ENCODE measurements around the gene RIT1. TPM values are rescaled to one million over a fixed set of nuclear protein-coding genes. Genes with fewer than 3 reads are reported as not detected.
A peak's percentile ranks its signal among the peaks of the same experiment; 100 is the strongest.

Gene RIT1
- total RNA-seq, 4 donors from 2014 or later: 27.1 to 38.5 (median 32.9) TPM

- ATAC-seq (ENCODE audit: low FRiP score) (no peak), DNase-seq (ENCODE audit: low spot score) (no peak)
- no peak for TF ChIP-seq CTCF (IDR thresholded peaks at IDR 0.05)
Observed at GRCh38 chr1:155950829-155951228, 39.7 kb upstream of the RIT1 start.

DNA sequence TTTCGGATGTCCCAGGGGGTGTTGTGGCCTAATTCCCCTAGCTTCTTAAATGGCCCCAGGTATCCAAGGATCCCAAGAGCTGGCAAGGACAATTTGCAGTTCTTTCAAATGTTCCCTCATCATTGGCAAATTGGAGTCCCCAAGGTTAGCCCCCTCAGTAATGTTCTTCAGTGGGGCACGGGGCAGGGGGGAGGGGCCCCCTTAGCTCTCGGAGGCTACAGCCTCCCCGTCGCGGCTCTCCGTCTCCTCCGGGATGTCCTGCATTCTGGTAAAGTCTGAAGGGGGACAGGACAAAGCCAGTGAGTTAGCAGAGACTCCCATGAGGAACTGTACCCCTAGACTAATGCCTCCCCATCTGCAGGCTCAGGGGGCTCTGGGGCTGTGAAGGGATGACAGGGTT lies 36.6 kb upstream of the RIT1 start:
- ATAC-seq (ENCODE audit: low FRiP score) (no peak), DNase-seq (ENCODE audit: low spot score) (no peak)
- no peak for TF ChIP-seq CTCF (IDR thresholded peaks at IDR 0.05)

DNA sequence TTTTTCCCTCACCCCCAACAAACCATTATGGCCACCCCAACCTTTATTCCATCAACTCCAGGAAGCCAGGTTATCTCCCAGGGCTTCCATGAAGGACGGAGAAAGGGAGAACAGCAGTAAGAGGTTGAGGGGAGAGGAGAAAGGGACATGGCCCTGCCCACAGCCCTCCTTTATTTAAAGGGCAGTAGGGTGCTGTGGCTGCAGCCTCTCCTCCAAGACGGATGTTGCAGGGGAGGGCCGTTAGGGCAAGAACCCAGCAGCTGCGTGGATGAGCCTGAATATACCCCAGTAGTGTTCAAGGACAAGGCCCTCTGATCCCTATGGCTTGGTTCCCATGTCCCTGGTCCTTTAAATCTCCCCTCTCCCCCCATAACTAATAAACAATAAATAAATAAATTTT lies 36.1 kb upstream of the RIT1 start:
- ATAC-seq (ENCODE audit: low FRiP score) (no peak), DNase-seq (ENCODE audit: low spot score) (no peak)
- no peak for TF ChIP-seq CTCF (IDR thresholded peaks at IDR 0.05)

- ATAC-seq (ENCODE audit: low FRiP score) (no peak), DNase-seq (ENCODE audit: low spot score) (no peak)
- no peak for TF ChIP-seq CTCF (IDR thresholded peaks at IDR 0.05)
Observed at GRCh38 chr1:155946633-155947219, 35.6 kb upstream of the RIT1 start.

GRCh38 chr1:155944444-155944799 lies 33.3 kb upstream of the RIT1 start:
- ATAC-seq (ENCODE audit: low FRiP score) (no peak), DNase-seq (ENCODE audit: low spot score) (no peak)
- TF ChIP-seq CTCF (IDR thresholded peaks at IDR 0.05): no peak

GRCh38 chr1:155942578-155943141 lies 31.5 kb upstream of the RIT1 start:
- DNase-seq (ENCODE audit: low spot score) (no peak), ATAC-seq (ENCODE audit: low FRiP score) (no peak)
- TF ChIP-seq CTCF (IDR thresholded peaks at IDR 0.05): no peak

DNA sequence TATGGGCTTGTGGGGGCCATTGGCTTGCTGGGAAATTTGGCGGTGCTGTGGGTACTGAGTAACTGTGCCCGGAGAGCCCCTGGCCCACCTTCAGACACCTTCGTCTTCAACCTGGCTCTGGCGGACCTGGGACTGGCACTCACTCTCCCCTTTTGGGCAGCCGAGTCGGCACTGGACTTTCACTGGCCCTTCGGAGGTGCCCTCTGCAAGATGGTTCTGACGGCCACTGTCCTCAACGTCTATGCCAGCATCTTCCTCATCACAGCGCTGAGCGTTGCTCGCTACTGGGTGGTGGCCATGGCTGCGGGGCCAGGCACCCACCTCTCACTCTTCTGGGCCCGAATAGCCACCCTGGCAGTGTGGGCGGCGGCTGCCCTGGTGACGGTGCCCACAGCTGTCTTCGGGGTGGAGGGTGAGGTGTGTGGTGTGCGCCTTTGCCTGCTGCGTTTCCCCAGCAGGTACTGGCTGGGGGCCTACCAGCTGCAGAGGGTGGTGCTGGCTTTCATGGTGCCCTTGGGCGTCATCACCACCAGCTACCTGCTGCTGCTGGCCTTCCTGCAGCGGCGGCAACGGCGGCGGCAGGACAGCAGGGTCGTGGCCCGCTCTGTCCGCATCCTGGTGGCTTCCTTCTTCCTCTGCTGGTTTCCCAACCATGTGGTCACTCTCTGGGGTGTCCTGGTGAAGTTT lies 30.8 kb upstream of the RIT1 start:
- ATAC-seq (ENCODE audit: low FRiP score) (peak; percentile 7), DNase-seq (ENCODE audit: low spot score) (no peak)
- TF ChIP-seq CTCF (IDR thresholded peaks at IDR 0.05): no peak

All from omental fat pad (tissue), 4 donors.